NT2/D1 (cell line): ENCODE results near the gene PLXNA1.

Experiments
- YY1 ChIP-seq: IDR thresholded peaks from 2 replicates; pipeline ENCODE4 v1.6.1; 2011; ENCODE audit not compliant: insufficient read length, insufficient read depth
- ZNF274 ChIP-seq: IDR thresholded peaks from 2 replicates; pipeline ENCODE4 v1.6.1; 2011; ENCODE audit warnings: mild to moderate bottlenecking, low read depth, low read length

GRCh38 chr3:126998320-126998719 lies 15.4 kb downstream of the PLXNA1 start:
- TF ChIP-seq YY1 (no peak), ZNF274 (no peak)
